PC-3 (cell line): ENCODE data around the gene MSI2. TPM values are rescaled to one million over a fixed set of nuclear protein-coding genes. Genes with fewer than 3 reads are reported as not detected.

Experiments used
- ATAC-seq: fragments of 200-7000 bp; cut with Tn5 transposase; 2 replicates; pipeline ENCODE4 v1.9.1; 2020; ENCODE audit warnings: mild to moderate bottlenecking, moderate library complexity
- BruUV-seq: library from RNA; stranded (reverse); fragments of 400-500 nt; replicated peaks from 2 replicates; lab custom pipeline; 2021; lab: Mats Ljungman, UMichigan
- CTCF ChIA-PET: fragments of 300-600 bp; sonication (Branson Sonifier 250); formaldehyde crosslinking; loops from one replicate; lab custom pipeline; 2022; ENCODE audit warnings: antibody characterized with exemption; lab: Charles Lee
- POLR2A ChIA-PET: fragments of 300-600 bp; sonication (Branson Sonifier 250); formaldehyde crosslinking; loops from one replicate; lab custom pipeline; 2022; ENCODE audit warnings: antibody characterized with exemption; ENCODE audit not compliant: unreplicated experiment; lab: Charles Lee
- DNase-seq: peaks from one replicate; pipeline ENCODE4 v3.0.0-alpha.2; 2015
- H2AFZ ChIP-seq: fragments of 300-600 bp; sonication (generic); 2 replicates; pipeline ENCODE4 v1.6.0; 2016; ENCODE audit warnings: antibody characterized with exemption, low read length
- H3F3A ChIP-seq: fragments of 300-600 bp; sonication (generic); one replicate; pipeline ENCODE4 v1.6.0; 2017; ENCODE audit warnings: antibody characterized with exemption, low read length, control low read depth, mild to moderate bottlenecking; ENCODE audit not compliant: unreplicated experiment
- H3K27ac ChIP-seq: fragments of 300-600 bp; sonication (generic); 2 replicates; pipeline ENCODE4 v1.5.1; 2016; ENCODE audit warnings: mild to moderate bottlenecking, low read length
- H3K27me3 ChIP-seq: fragments of 300-600 bp; sonication (generic); 2 replicates; pipeline ENCODE4 v1.6.1; 2016; ENCODE audit warnings: low read length, mixed read lengths
- H3K36me3 ChIP-seq: fragments of 300-600 bp; sonication (generic); 2 replicates; pipeline ENCODE4 v1.6.1; 2016; ENCODE audit warnings: low read depth, mixed run types, low read length, mixed read lengths
- H3K4me1 ChIP-seq: fragments of 300-600 bp; sonication (generic); 2 replicates; pipeline ENCODE4 v1.5.1; 2016; ENCODE audit warnings: low read length; ENCODE audit not compliant: insufficient read depth
- H3K4me2 ChIP-seq: fragments of 300-600 bp; sonication (generic); 2 replicates; pipeline ENCODE4 v1.6.0; 2016; ENCODE audit warnings: low read length
- H3K4me3 ChIP-seq: fragments of 300-600 bp; sonication (generic); 2 replicates; pipeline ENCODE4 v1.5.1; 2016; ENCODE audit warnings: mild to moderate bottlenecking, low read length, mixed read lengths
- H3K79me2 ChIP-seq: fragments of 300-600 bp; sonication (generic); 2 replicates; pipeline ENCODE4 v1.6.1; 2017; ENCODE audit warnings: low read length, mixed read lengths
- H3K9ac ChIP-seq: fragments of 300-600 bp; sonication (generic); 2 replicates; pipeline ENCODE4 v1.6.0; 2016; ENCODE audit warnings: mild to moderate bottlenecking, low read length
- H3K9me2 ChIP-seq: fragments of 300-600 bp; sonication (generic); replicated peaks from 2 replicates; pipeline ENCODE4 v1.6.1; 2016; ENCODE audit warnings: mixed run types, low read length, mixed read lengths
- H3K9me3 ChIP-seq: fragments of 300-600 bp; sonication (generic); 2 replicates; pipeline ENCODE4 v1.6.1; 2016; ENCODE audit warnings: low read length, mixed read lengths
- H4K20me1 ChIP-seq: fragments of 300-600 bp; sonication (generic); 2 replicates; pipeline ENCODE4 v1.6.1; 2016; ENCODE audit warnings: low read length, mixed read lengths
- CTCF ChIP-seq: fragments of 300-600 bp; sonication (generic); conservative IDR thresholded peaks from 2 replicates; pipeline ENCODE4 v1.5.1; 2017; ENCODE audit warnings: antibody characterized with exemption, low read depth, mild to moderate bottlenecking, low read length
- EZH2 ChIP-seq: fragments of 300-600 bp; sonication (generic); IDR thresholded peaks from one replicate; pipeline ENCODE4 v1.6.1; 2017; ENCODE audit warnings: antibody characterized with exemption, mild to moderate bottlenecking, low read length; ENCODE audit not compliant: unreplicated experiment
- EZH2phosphoT487 ChIP-seq: fragments of 300-600 bp; sonication (generic); IDR thresholded peaks from 2 replicates; pipeline ENCODE4 v1.6.1; 2018; ENCODE audit warnings: mild to moderate bottlenecking, antibody characterized with exemption, low read length, borderline replicate concordance
- intact Hi-C: fragments of 100-400 bp; cut with micrococcal nuclease; formaldehyde crosslinking; loops from 2 replicates; pipeline ENCODE4 v1.9.0; 2023
- total RNA-seq: library from RNA; depleted of rRNA; stranded (reverse); fragments of >200 nt; gene quantifications from 2 replicates; pipeline ENCODE4 v1.2.3, GENCODE V29; 2014

MSI2 gene
- total RNA-seq, 1 experiment from 2014 or later, result 54.7 TPM

- Histone ChIP-seq H3K27me3 (no peaks in the 10 kb centered on the region), H3K9me3 (no peaks in the 10 kb centered on the region), H3F3A (no peaks in the 10 kb centered on the region), H3K9ac (no peak overlapping the region), H3K4me3 (no peak overlapping the region), H3K27ac (no peak overlapping the region), H4K20me1 (no peaks in the 10 kb centered on the region), H3K36me3 (no peaks in the 10 kb centered on the region), H3K79me2 (no peaks in the 10 kb centered on the region), H3K4me1 (no peaks in the 10 kb centered on the region), H3K4me2 (no peak overlapping the region), H2AFZ (no peak overlapping the region), H3K9me2 (no peaks in the 10 kb centered on the region)
- DNase-seq (no peak), ATAC-seq (no peak)
- POLR2A ChIA-PET, result interaction anchor here (0.5 kb wide), 1 partner anchor 193 kb away, joined by 4 read pairs; no protein-coding TSS in a partner anchor
- TF ChIP-seq EZH2phosphoT487 (no peak), CTCF (no peak), EZH2 (no peak)
- CTCF ChIA-PET, result interaction anchor here (0.5 kb wide), 1 partner anchor 1024 kb away, joined by 3 read pairs; no protein-coding TSS in a partner anchor
- intact Hi-C loops, result no loop called here
- no TSS peak for BruUV-seq
These were observed 281.4 kb downstream of the MSI2 start for GRCh38 chr17:57537524-57538410.

GRCh38 chr17:57538736-57539456, 282.6 kb downstream of the MSI2 start:
- ATAC-seq, result no peak
- Histone ChIP-seq H3K9me3 (no peaks in the 10 kb centered on the region), H3K9me2 (no peaks in the 10 kb centered on the region), H2AFZ (no peak overlapping the region), H3K79me2 (no peaks in the 10 kb centered on the region), H3K4me3 (no peak overlapping the region), H3K27ac (no peak overlapping the region), H4K20me1 (no peaks in the 10 kb centered on the region), H3K36me3 (no peaks in the 10 kb centered on the region), H3K27me3 (no peaks in the 10 kb centered on the region), H3K4me2 (no peak overlapping the region), H3K4me1 (no peaks in the 10 kb centered on the region), H3F3A (no peaks in the 10 kb centered on the region), H3K9ac (no peak overlapping the region)
- DNase-seq, result no peak
- ChIA-PET POLR2A (no interaction called here), CTCF (no interaction called here)
- intact Hi-C loops, result no loop called here
- BruUV-seq, result no TSS peak
- TF ChIP-seq CTCF, result no peak
- no peak for TF ChIP-seq EZH2phosphoT487
- no peak for TF ChIP-seq EZH2
